ENCODE results near the gene DCDC1.

- no peak for TF ChIP-seq CTCF (IDR thresholded peaks at IDR 0.05)
- no peak for TF ChIP-seq POLR2AphosphoS5 (IDR thresholded peaks at IDR 0.05)
- TF ChIP-seq POLR2A (IDR thresholded peaks at IDR 0.05): no peak
These were observed 280.4 kb downstream of the DCDC1 start for GRCh38 chr11:31089117-31089516.
